Fibroblast of skin of abdomen (primary cell): Measurements from ENCODE around the gene SLC41A3.
"Not testable (repeated sequence)": the region's sequence is repeated elsewhere in the genome, so short reads cannot be mapped to it uniquely, and the experiment has no call there.

Experiments
- DNase-seq: peaks from one replicate; pipeline ENCODE4 v3.0.0-alpha.2; 2013

SLC41A3 gene

GRCh38 chr3:126082362-126083137, 1.4 kb downstream of the SLC41A3 start:
- no peak for DNase-seq

DNA sequence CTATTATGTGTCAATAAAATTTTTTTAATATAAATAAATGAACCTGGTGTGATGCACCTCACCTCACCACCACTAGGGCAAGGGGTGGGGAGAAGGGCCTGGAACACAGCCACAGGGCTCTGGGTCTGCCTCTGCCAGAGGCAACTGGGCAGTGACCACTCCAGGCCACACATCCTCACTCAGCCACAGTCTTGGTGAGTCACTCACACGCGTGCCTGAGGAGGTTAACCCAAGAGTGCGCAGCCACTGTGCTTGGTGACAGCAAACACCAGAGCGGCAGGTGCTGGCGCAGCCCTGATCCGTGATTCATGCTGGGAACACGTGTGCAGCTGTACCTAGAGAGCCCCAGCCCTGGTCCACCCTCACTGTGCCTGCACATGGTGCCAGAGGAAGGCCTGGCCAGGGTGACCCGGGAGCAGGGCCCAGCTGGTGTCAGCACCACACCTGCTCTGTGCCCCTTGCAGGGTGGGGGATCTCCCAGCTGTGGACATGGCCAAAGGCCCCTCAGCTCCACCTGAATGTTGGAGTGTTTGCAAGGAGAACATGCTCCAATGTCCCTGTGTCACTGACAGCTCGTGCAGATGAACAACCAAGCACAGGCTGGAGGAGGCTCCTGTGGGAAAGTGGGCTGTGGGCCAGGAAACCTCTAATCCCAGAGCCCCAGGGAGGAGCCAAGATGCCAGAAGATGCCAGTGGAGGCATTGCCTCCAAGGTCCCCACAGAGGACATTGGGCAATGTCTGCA, 2.1 kb downstream of the SLC41A3 start:
- DNase-seq: no peak

DNA sequence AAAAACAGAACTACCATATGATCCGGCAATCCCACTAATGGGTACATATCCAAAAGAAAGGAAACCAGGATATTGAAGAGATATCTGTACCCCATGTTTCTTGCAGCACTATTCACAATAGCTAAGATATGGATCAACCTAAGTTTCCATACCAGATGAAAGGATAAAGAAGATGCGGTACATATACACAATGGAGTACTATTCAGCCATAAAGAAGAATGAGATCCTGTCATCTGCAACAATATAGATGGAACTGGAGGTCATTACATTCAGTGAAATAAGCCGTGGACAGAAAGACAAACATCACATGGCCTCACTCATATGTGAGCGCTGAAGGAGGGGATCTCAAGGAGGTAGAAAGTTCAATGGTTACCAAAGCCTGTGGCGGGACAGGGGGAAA, 3.0 kb downstream of the SLC41A3 start:
- no peak for DNase-seq

DNA sequence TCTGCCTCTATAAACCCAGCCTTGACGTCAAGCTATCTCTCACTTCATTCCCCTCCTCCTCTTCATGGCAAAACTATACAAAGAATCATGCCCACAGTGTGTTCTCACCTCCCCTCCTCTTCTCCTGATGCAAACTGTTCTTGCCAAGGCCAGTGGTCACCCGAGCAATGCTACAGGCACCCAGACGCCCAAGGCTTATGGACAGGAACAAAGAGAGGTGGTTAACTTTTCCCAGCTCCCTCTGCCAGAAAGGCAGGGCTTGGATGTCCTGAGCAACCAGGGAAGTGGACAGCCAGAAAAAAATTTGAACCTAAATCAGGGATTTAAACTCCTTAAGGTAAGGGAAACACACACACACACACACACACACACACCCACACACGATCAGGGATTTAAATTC, 5.1 kb downstream of the SLC41A3 start:
- DNase-seq: no peak

GRCh38 chr3:126077754-126078153, 6.2 kb downstream of the SLC41A3 start:
- DNase-seq: no peak

- no peak for DNase-seq
Observed at GRCh38 chr3:126076140-126076539, 7.8 kb downstream of the SLC41A3 start.

DNA sequence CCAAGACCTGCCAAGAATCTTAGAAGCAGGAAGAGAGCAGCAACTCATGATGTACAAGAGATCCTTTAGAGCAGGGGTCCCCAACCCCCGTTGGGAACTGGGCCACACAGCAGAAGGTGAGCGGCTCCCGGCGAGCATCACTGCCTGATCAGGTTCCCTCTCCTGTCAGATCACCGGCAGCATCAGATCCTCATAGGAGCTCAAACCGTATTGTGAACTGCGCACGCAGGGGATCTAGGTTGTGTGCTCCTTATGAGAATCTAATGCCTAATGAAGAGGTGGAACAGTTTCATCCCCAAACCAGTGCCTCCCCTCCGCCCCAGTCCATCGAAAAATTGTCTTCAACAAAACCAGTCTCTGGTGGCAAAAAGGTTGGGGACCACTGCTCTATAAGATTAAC, 13.8 kb downstream of the SLC41A3 start:
- DNase-seq: no peak

- no peak for DNase-seq
Observed at GRCh38 chr3:126067959-126068358, 16.0 kb downstream of the SLC41A3 start.

DNA sequence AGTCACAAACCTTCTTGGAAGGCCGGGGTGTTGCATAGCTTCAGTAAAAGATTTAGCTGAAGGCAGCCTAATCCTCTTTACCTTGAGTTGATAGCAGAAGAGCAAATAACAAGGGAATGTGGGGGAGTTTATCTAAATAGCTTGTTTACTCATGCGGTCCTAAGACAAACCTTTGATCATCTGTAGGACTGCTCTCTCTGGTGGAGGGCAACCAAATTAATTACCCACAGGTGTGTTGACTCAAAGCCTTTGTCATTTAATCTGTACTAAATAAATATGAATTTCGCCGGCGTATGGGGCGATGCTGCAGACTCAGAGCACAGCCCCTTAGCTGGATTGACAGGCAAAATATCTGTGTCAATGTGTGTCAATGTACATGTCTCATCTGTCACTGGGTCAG, 17.2 kb downstream of the SLC41A3 start:
- DNase-seq: not testable (repeated sequence)

DNA sequence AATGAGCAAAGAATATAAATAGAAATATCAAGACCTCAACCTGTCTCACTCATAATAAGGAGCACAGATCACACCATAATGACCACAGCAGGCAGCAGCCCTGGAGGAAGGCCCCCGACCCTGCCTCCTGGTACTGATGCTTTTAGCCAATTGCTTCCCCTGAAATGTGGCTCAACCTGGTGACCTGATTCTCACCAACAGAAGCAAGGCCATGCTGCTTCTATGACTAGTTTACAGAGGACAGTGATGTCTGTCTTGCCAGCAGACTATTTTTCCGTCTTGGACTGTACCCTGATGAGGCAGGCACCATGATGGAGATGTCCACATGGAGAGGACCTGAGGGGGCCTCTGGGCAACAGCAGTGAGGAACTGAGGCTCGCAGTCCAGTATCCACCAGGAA, 18.0 kb downstream of the SLC41A3 start:
- no peak for DNase-seq

- DNase-seq: no peak
Observed at GRCh38 chr3:126064627-126065258, 19.2 kb downstream of the SLC41A3 start.

DNA sequence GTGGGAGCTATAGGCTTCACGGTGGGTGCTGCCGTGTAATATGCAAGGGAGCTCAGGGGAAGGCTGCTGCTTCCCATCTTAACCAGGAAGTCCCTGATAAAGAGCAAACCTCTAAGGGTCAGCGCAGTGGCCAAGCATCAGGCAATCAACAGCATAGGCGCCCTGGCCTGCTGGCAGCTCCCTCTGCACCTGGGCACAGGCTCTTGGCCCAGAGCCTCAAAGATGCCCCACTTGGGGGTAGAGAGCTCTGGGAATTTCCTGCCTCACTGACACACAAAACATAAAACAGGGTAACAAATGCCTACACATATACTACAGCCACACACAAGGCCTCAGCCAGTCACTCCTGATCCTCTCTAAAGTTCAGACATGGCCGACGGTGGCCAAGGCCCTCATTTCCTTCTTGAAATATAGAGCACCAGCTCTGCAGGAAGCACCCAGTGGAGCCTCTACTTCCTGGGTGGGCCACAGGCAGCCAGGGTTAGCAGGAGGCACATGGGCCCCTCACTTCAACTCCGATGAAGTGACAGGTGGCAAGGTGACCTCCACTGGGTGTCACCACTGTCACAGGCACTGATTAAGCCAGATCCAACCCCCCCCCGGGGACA, 20.5 kb downstream of the SLC41A3 start:
- DNase-seq: no peak

GRCh38 chr3:126061301-126062032, 22.5 kb downstream of the SLC41A3 start:
- no peak for DNase-seq

GRCh38 chr3:126060613-126061145, 23.2 kb downstream of the SLC41A3 start:
- DNase-seq: no peak

- no peak for DNase-seq
Observed at GRCh38 chr3:126058666-126059065, 25.3 kb downstream of the SLC41A3 start.

DNA sequence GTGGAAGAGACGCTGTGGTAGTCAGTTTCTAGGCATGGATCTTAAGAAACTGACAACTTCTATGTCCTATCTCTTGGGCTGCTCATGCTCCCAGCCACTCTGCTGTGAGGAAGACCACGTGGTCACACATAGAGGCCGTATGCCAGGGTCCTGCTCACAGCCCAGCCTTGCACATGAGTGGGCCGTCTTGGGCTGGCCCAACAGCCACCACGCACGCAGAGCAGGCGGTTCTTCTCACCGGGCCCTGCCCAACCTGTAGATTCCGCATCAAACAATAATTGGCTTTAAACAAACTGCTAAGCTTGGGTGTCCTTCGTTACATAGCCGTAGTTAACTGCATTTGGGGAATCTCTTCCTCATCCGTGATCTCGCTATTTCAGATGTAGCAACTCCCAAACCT, 26.0 kb downstream of the SLC41A3 start:
- DNase-seq: no peak

- DNase-seq: no peak
Observed at GRCh38 chr3:126057501-126057819, 26.5 kb downstream of the SLC41A3 start.

DNA sequence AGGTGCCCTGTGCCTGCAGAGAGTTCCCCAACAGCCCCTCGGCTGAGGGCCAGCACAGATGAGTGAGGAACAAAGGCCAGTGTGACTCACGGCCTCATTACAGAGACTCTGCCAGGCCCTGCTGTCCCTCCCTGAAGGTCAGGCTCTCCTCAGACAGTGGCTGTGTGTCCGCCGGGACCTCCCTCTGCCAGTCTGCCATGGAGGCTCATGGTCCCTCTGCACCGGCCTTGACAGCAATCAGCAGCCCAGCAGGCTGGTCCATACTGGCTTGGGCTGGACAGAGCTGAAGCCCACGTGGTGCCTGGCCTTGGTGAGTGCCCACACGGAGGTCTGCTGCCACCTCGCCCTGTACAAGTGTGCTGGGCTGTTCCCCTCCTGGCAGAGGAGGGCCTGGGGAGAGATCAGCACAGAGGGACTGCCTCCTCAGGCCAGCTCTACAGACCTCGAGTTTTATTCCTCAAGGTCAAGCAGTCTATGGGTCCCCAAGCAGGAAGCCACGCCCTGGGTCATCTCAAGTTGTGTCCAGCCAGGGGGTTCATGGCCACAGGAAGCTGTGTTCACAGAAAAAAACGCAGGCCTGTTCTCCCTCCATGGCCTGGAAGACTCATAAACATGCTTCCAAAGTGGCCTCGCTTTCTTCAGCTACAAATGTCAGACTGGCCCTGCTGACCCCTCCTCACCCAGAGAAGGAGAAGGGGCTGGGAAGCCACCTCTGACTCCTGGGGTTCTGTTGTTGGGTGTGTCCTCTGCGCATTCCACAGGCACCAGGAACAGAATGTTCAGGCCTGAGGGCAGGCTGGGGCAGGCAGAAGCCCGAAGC, 27.0 kb downstream of the SLC41A3 start:
- DNase-seq: no peak

DNA sequence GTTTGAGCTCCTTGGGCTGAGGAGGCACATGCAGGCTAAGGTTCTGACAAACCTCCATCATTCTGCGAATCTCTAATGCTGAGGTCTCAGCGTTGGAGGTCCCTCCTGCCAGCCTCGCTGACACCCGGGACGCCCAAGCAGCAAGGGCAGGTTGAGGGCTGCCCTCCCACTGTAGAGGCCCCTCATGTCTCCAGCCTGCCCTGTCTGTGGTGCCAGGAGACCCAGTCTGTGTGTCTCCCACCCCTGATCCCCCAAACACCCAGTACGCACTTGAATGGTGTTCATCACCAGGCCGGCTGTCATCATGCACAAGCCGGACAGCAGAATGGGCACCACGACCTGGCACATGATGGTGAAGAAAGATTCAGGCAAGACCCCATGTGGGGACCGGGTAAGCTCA, 27.8 kb downstream of the SLC41A3 start:
- no peak for DNase-seq

DNA sequence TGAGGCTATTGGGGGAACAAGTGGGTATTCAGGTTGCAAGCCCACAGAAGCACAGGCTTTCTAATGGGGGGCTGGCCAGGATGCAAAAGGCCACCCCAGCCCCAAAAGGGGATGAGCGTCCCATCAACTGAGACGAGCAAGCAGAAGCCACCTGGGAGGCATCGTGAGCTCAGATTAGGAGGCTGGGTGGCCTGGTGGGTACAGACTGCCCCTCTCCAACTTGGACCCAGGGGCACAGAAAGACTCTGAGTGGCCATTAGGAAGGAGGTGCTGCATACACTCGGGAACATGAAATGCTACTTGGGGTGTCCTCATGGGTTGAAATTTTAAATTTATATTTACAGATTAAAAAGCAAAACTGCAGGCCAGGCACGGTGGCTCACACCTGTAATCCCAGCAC, 29.1 kb downstream of the SLC41A3 start:
- DNase-seq: no peak

GRCh38 chr3:126053949-126054569, 29.9 kb downstream of the SLC41A3 start:
- DNase-seq: no peak
